Coronary artery (tissue), 2 donors: ENCODE results near the gene SHD.

Experiments
- DNase-seq: peaks from one replicate; pipeline ENCODE4 v3.0.0-alpha.2; 2017; ENCODE audit warnings: low spot score
- H3K27ac ChIP-seq, 2 donors: fragments of 200-600 bp; sonication (generic); one replicate each; pipeline ENCODE4 v1.5.1; 2016 to 2019
- H3K4me3 ChIP-seq: fragments of 200-600 bp; sonication (generic); 2 replicates; pipeline ENCODE4 v1.5.1; 2016; ENCODE audit warnings: mild to moderate bottlenecking, moderate library complexity
- TF ChIP-seq, protein P1 (sequence below): fragments of 200-600 bp; sonication (generic); IDR thresholded peaks from one replicate; pipeline ENCODE4 v1.5.1; 2019; ENCODE audit warnings: antibody characterized with exemption

Gene SHD

DNA sequence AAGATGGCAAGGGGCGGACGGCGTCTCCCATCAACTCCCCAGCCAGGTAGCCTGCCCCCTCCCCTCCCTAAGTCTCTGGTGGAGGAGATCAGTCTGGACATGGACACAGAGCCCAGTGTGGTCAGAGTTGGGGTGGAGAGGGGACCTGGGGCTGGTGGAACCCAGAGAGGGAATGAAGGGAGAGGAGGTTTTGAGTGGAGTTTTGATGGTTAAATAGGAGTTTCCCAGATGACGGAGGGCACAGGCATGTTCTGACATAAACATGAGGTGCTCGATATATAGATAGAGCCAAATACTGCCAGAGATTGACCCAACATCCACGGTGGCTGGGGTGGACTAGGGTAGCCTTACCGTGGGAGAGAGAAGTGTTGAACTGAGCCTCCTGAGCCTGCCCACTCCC, 39.4 kb downstream of the SHD start:
- H3K27ac ChIP-seq, result no peak overlapping the region
- no peak for DNase-seq
- no peak overlapping the region for H3K4me3 ChIP-seq
- TF ChIP-seq, protein P1, sequence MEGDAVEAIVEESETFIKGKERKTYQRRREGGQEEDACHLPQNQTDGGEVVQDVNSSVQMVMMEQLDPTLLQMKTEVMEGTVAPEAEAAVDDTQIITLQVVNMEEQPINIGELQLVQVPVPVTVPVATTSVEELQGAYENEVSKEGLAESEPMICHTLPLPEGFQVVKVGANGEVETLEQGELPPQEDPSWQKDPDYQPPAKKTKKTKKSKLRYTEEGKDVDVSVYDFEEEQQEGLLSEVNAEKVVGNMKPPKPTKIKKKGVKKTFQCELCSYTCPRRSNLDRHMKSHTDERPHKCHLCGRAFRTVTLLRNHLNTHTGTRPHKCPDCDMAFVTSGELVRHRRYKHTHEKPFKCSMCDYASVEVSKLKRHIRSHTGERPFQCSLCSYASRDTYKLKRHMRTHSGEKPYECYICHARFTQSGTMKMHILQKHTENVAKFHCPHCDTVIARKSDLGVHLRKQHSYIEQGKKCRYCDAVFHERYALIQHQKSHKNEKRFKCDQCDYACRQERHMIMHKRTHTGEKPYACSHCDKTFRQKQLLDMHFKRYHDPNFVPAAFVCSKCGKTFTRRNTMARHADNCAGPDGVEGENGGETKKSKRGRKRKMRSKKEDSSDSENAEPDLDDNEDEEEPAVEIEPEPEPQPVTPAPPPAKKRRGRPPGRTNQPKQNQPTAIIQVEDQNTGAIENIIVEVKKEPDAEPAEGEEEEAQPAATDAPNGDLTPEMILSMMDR, result no peak

DNA sequence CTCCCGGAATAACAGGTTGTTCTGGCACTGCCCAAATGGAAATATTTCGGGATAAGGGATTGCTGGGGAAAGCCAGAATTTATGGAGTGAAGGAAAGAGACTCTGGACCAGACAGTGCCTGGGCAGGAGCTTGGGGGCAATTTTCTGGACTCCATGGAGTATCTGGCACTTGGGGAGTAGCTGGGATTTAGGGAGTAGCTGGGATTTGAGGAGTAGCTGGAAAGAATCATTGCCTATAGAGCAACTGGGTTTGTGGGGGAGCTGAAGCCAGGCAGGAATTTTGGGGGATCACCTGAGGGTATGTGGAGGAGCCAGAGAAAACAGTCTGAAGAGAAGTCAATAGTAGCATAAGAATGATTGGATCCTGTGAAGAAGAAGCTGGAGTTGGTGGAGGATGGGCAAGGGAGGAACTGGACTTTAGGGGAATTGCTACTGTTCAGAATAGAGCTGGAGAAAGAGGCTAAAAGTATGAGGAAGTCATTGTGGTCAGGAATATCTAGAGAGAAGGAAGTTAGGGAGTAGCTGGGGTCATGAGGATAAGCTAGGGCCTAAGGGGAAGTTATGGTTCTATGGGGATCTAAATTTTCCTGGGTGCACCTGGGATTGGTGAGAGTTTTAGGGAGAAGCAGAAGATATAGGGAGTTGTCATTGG, 40.1 kb downstream of the SHD start:
- Histone ChIP-seq H3K27ac (no peak overlapping the region), H3K4me3 (no peak overlapping the region)
- DNase-seq, result no peak
- TF ChIP-seq, protein P1, result no peak

DNA sequence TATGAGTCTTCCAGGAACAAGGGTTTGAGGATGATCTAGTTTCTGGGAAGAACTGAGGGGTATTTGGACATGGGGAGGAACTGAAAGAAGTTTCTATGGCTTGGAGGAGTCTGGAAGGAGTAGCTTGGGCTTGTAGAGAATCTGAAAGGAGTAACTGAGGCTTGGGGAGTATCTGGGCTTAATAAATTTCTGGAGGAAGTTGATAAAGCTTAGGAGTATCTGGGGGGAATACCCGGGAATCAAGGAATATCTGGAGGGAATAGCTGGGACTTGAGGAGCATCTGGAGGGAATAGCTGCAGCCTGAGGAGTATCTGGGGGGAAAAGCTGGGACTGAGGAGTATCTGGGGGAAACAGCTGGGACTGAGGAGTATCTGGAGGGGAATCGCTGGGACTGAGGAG, 41.4 kb downstream of the SHD start:
- Histone ChIP-seq H3K4me3 (no peak overlapping the region), H3K27ac (no peak overlapping the region)
- no peak for DNase-seq
- TF ChIP-seq, protein P1, result no peak

DNA sequence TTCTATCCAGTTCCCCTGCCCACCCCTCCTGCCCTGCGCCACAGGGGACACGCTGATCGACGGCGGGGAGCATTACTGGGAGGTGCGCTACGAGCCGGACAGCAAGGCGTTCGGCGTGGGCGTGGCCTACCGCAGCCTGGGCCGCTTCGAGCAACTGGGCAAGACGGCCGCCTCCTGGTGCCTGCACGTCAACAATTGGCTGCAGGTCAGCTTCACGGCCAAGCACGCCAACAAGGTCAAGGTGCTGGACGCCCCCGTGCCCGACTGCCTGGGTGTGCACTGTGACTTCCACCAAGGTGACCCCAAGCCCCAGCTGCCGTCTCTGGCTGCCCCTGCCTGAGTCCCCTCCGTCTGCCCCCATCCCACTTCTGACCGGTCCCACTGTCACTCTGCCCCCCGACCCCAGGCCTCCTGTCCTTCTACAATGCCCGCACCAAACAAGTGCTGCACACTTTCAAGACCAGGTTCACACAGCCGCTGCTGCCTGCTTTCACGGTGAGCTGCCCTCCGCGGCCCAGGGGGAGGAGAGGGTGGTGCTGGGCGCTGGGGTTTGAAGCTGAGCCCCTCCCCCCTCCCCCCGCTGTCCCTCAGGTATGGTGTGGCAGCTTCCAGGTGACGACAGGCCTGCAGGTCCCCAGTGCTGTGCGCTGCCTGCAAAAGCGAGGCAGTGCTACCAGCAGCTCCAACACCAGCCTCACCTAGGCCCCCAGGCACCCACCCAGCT, 44.0 kb downstream of the SHD start:
- no peak overlapping the region for H3K4me3 ChIP-seq
- TF ChIP-seq, protein P1, result no peak
- DNase-seq, result no peak
- H3K27ac ChIP-seq, result no peak overlapping the region

DNA sequence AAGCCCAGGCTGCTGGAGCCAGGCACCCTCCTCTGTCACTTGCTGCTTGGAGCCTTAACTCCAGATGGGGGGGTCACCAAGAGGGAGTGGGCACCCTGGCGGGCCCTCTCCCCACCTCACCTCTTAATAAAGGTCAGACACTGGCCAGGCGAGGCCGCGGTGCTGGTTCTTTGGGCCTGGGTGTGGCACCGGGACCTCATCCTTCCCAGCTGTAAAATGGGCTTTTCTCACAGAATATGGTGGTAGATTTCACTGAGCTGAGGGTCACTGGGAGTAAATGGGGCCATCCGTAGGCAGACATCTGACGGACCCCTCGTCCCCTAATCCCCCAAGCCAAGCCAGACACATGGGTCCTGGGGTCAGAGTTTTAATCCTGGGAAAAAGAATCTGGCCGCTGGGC, 44.6 kb downstream of the SHD start:
- H3K4me3 ChIP-seq, result no peak overlapping the region
- TF ChIP-seq, protein P1, result no peak
- no peak for DNase-seq
- no peak overlapping the region for H3K27ac ChIP-seq

DNA sequence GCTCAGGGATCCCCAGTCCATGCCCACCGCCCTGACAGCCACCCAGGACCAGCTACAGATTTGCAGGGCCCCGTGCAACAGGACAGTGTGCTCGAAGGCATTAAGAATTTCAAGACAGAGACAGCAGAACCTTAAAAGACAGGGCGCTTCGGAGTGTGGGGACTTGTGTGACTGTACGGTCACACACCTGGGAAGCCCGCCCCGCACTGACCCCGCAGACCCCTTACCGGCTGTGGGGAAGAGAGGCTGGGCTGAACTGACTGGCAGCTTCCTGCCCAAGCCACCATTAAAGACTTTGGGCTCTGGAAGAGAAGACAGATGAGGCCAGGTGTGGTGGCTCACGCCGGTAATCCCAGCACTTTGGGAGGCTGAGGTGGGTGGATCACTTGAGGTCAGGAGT, 45.2 kb downstream of the SHD start:
- Histone ChIP-seq H3K27ac (no peak overlapping the region), H3K4me3 (no peak overlapping the region)
- no peak for DNase-seq
- TF ChIP-seq, protein P1, result no peak
